HepG2 (cell line): ENCODE results near the gene KIF6. TPM values are rescaled to one million over a fixed set of nuclear protein-coding genes. Genes with fewer than 3 reads are reported as not detected.
A peak's percentile ranks its signal among the peaks of the same experiment; 100 is the strongest.

Source experiments
- ATAC-seq: fragments of 200-7000 bp; cut with Tn5 transposase; 3 replicates; pipeline ENCODE4 v1.9.1; 2020; ENCODE audit warnings: mild to moderate bottlenecking, moderate library complexity
- BruUV-seq: library from RNA; stranded (reverse); fragments of 400-500 nt; replicated peaks from 2 replicates; lab custom pipeline; 2021; lab: Mats Ljungman, UMichigan
- CTCF ChIA-PET: fragments of 300-600 bp; formaldehyde crosslinking; extraction: SDS; loops from one replicate; lab custom pipeline; 2021; ENCODE audit warnings: low total read pairs, inconsistent platforms, low intra/inter-chr PET ratio; lab: Yijun Ruan, JAX
- POLR2A ChIA-PET: fragments of 350-600 bp; sonication (Branson Sonifier 250); formaldehyde crosslinking; loops from one replicate; lab custom pipeline; 2020; ENCODE audit warnings: antibody characterized with exemption, inconsistent platforms; lab: Yijun Ruan, JAX
- DNase-seq: peaks from one replicate; pipeline ENCODE4 v3.0.0-alpha.2; 2015; ENCODE audit warnings: low spot score
- FAIRE-seq: peaks from 3 replicates; lab custom pipeline; 2011; peaks lifted over from hg19 to GRCh38; lab: Jason Lieb, UNC
- H2AFZ ChIP-seq: one replicate; pipeline ENCODE4 v1.6.1; 2011; ENCODE audit warnings: low read length, inconsistent platforms
- H3K27ac ChIP-seq: fragments of 300-600 bp; 3 replicates; pipeline ENCODE4 v1.8.0; 2011; ENCODE audit warnings: mixed run types, mild to moderate bottlenecking, mixed read lengths, low read length, inconsistent platforms; ENCODE audit not compliant: insufficient read depth; ENCODE audit errors: extremely low read length
- H3K27me3 ChIP-seq, 2 experiments: fragments of 200-600 bp in 1 of 2; 2 replicates in 1 of 2; 3 replicates in 1 of 2; pipeline versions ENCODE4 v1.6.0 to v1.8.0; 2011; ENCODE audit warnings: low read length in 2 of 2, mild to moderate bottlenecking in 2 of 2, moderate library complexity in 2 of 2, inconsistent platforms in 1 of 2; ENCODE audit not compliant: insufficient read depth in 2 of 2, control insufficient read depth in 1 of 2
- H3K36me3 ChIP-seq, 2 experiments: fragments of 200-600 bp in 1 of 2; replicated peaks in 1 of 2; 2 replicates in 1 of 2; 3 replicates in 1 of 2; pipeline versions ENCODE4 v1.5.1 to v1.8.0; 2011; ENCODE audit warnings: low read length in 2 of 2, inconsistent platforms in 1 of 2; ENCODE audit not compliant: insufficient read depth in 2 of 2, control insufficient read depth in 1 of 2
- H3K4me1 ChIP-seq: 2 replicates; pipeline ENCODE4 v1.5.1; 2012; ENCODE audit warnings: low read length, inconsistent platforms; ENCODE audit not compliant: insufficient read depth
- H3K4me2 ChIP-seq: 2 replicates; pipeline ENCODE4 v1.6.0; 2011; ENCODE audit warnings: low read depth, low read length, inconsistent platforms
- H3K4me3 ChIP-seq, 3 experiments: fragments of 200-600 bp in 1 of 3; sonication (generic), shearing (Covaris generic) in 1 of 3; replicated peaks in 1 of 3; 2 replicates each; pipeline ENCODE4 v1.5.1; 2011 to 2016; ENCODE audit warnings: low read length in 3 of 3, inconsistent platforms in 2 of 3, low read depth in 2 of 3, mild to moderate bottlenecking in 2 of 3, control low read depth in 1 of 3, mixed read lengths in 1 of 3; ENCODE audit not compliant: insufficient read depth in 1 of 3
- H3K79me2 ChIP-seq: one replicate; pipeline ENCODE4 v1.6.1; 2011; ENCODE audit warnings: low read length, inconsistent platforms; ENCODE audit not compliant: insufficient read depth
- H3K9ac ChIP-seq: 2 replicates; pipeline ENCODE4 v1.6.0; 2011; ENCODE audit warnings: mild to moderate bottlenecking, low read depth, low read length, inconsistent platforms; ENCODE audit not compliant: insufficient read depth
- H3K9me3 ChIP-seq: 2 replicates; pipeline ENCODE4 v1.5.1; 2012; ENCODE audit warnings: mild to moderate bottlenecking, low read length
- H4K20me1 ChIP-seq: 2 replicates; pipeline ENCODE4 v1.6.0; 2011; ENCODE audit warnings: inconsistent platforms, mild to moderate bottlenecking, low read length, moderate library complexity; ENCODE audit not compliant: insufficient read depth
- ATF2 ChIP-seq: sonication (generic); formaldehyde crosslinking; IDR thresholded peaks from 2 replicates; pipeline ENCODE4 v1.4.0; 2020; ENCODE audit warnings: missing genetic modification reagents
- CREBL2 ChIP-seq: sonication (generic); formaldehyde crosslinking; IDR thresholded peaks from 2 replicates; pipeline ENCODE4 v1.8.1; 2023; ENCODE audit warnings: missing genetic modification reagents, mild to moderate bottlenecking, borderline replicate concordance
- FOXA3 ChIP-seq: IDR thresholded peaks from 2 replicates; pipeline ENCODE4 v1.6.1; 2016; ENCODE audit warnings: missing genetic modification reagents, missing compliant biosample characterization
- MAFF ChIP-seq: IDR thresholded peaks from 2 replicates; pipeline ENCODE4 v1.6.1; 2011; ENCODE audit warnings: low read depth, low read length, improper control_type of control experiment
- MAFK ChIP-seq, 2 experiments: IDR thresholded peaks in 1 of 2; conservative IDR thresholded peaks in 1 of 2; 2 replicates each; pipeline ENCODE4 v1.6.1; 2011; ENCODE audit warnings: improper control_type of control experiment in 2 of 2, low read length in 2 of 2
- RCOR2 ChIP-seq: IDR thresholded peaks from 2 replicates; pipeline ENCODE4 v1.6.1; 2016; ENCODE audit warnings: missing biosample characterization, missing genetic modification reagents
- THYN1 ChIP-seq: sonication (generic); formaldehyde crosslinking; IDR thresholded peaks from 2 replicates; pipeline ENCODE4 v1.8.1; 2023; ENCODE audit warnings: low read depth, mild to moderate bottlenecking, moderate library complexity, missing genetic modification reagents, borderline replicate concordance
- YEATS4 ChIP-seq: sonication (generic); formaldehyde crosslinking; IDR thresholded peaks from 2 replicates; pipeline ENCODE4 v1.4.0; 2020; ENCODE audit warnings: missing genetic modification reagents, borderline replicate concordance
- ZBTB44 ChIP-seq: sonication (generic); formaldehyde crosslinking; IDR thresholded peaks from 2 replicates; pipeline ENCODE4 v1.4.0; 2020; ENCODE audit warnings: missing genetic modification reagents
- ZFP82 ChIP-seq: sonication (generic); formaldehyde crosslinking; IDR thresholded peaks from 2 replicates; pipeline ENCODE4 v1.5.1; 2020; ENCODE audit warnings: mild to moderate bottlenecking, missing genetic modification reagents, borderline replicate concordance
- ZNF143 ChIP-seq: sonication (generic); formaldehyde crosslinking; IDR thresholded peaks from 2 replicates; pipeline ENCODE4 v1.4.0; 2020; ENCODE audit warnings: missing genetic modification reagents
- ZNF441 ChIP-seq: sonication (generic); formaldehyde crosslinking; IDR thresholded peaks from 2 replicates; pipeline ENCODE4 v1.7.0; 2021; ENCODE audit warnings: missing genetic modification reagents, borderline replicate concordance
- ZNF556 ChIP-seq: sonication (generic); formaldehyde crosslinking; IDR thresholded peaks from 2 replicates; pipeline ENCODE4 v1.4.0; 2020; ENCODE audit warnings: mild to moderate bottlenecking, missing genetic modification reagents, borderline replicate concordance
- ZNF629 ChIP-seq: sonication (generic); formaldehyde crosslinking; conservative IDR thresholded peaks from 2 replicates; pipeline ENCODE4 v1.5.0; 2020; ENCODE audit warnings: missing genetic modification reagents
- ZNF691 ChIP-seq: sonication (generic); formaldehyde crosslinking; IDR thresholded peaks from 2 replicates; pipeline ENCODE4 v1.4.0; 2020; ENCODE audit warnings: missing genetic modification reagents, low read depth, mild to moderate bottlenecking, borderline replicate concordance
- WGBS: methylation state at CpG from one replicate; pipeline ENCODE4 v1.1.6; 2017; ENCODE audit warnings: low lambda C conversion rate; 5-methylcytosine and 5-hydroxymethylcytosine counted together
- in situ Hi-C: cut with HindIII; loops from 2 replicates; pipeline ENCODE4 v1.10.0; 2017; ENCODE audit warnings: low pct_unique_long_range_greater_than_20kb; ENCODE audit not compliant: extremely low pct_ligation_motif_present
- intact Hi-C: fragments of 100-400 bp; cut with micrococcal nuclease; formaldehyde crosslinking; loops from one replicate; pipeline ENCODE4 v1.10.0; 2022; ENCODE audit not compliant: unreplicated experiment
- polyA plus RNA-seq, 8 experiments: library from polyadenylated mRNA; depleted of rRNA in 3 of 8; stranded (reverse) in 7 of 8; unstranded in 1 of 8; fragments of >200 nt; fragmentation: Illumina TruSeq in 4 of 8; extraction: Trizol in 4 of 8; gene quantifications; 2 replicates each; pipeline versions ENCODE4 v1.2.1 to v1.2.3, GENCODE V29; 2011 to 2016; ENCODE audit warnings: low read depth in 4 of 8, missing spikeins in 1 of 8, mixed read lengths in 1 of 8; ENCODE audit not compliant: insufficient read depth in 1 of 8
- total RNA-seq, 5 experiments: library from RNA; depleted of rRNA; stranded (reverse); fragments of >200 nt; fragmentation: Illumina TruSeq; extraction: Trizol; gene quantifications; 2 replicates each; pipeline ENCODE4 v1.2.3, GENCODE V29; 2016; ENCODE audit warnings: low read depth in 1 of 5

Gene KIF6
- total and polyA plus RNA-seq, 2 of the 13 experiments (the other 11 are each of a cell fraction or from before 2014, with no cell fraction given), result 0.04 to 0.27 TPM

GRCh38 chr6:39594285-39594684 lies 130.9 kb downstream of the KIF6 start:
- no peaks in the 10 kb centered on the region for H3K79me2 ChIP-seq
- WGBS, result 0% methylated on average over 2 of the region's 2 CpGs
- TF ChIP-seq MAFF, result 0 out of 2 replicates have a peak, but pooled peaks have one; percentile 32
- TF ChIP-seq MAFK (conservative IDR thresholded peaks at IDR 0.05 in 1 of 2, IDR thresholded peaks at IDR 0.05 in 1 of 2; ENCODE audit: low read length in 2 of 2), result peak; percentile 50 to 66; a peak in 3 of 4 replicates
- TF ChIP-seq FOXA3 (CRISPR knock-in tag), result no peak
- no peak for TF ChIP-seq ZNF556 (CRISPR knock-in tag)
- TF ChIP-seq, all 625 proteins: peak for 2
- CTCF ChIA-PET, result no interaction called here
- DNase-seq (no peak), FAIRE-seq (no peak), ATAC-seq (no peak)
- intact Hi-C loops (no loop called here), in situ Hi-C loops (no loop called here)
- Histone ChIP-seq H3K9me3 (no peaks in the 10 kb centered on the region), H2AFZ (no peak overlapping the region), H3K27me3 (no peaks in the 10 kb centered on the region), H3K9ac (no peak overlapping the region), H3K4me3 (no peak overlapping the region), H3K36me3 (no peaks in the 10 kb centered on the region), H4K20me1 (no peaks in the 10 kb centered on the region; the same call in 1 of the 2 replicates), H3K4me1 (no peaks in the 10 kb centered on the region), H3K4me2 (no peak overlapping the region), H3K27ac (no peak overlapping the region)
- POLR2A ChIA-PET, result no interaction called here
- BruUV-seq, result no TSS peak

GRCh38 chr6:39593646-39594045 lies 131.6 kb downstream of the KIF6 start:
- no peaks in the 10 kb centered on the region for H3K27me3 ChIP-seq
- no TSS peak for BruUV-seq
- no peaks in the 10 kb centered on the region for H3K9me3 ChIP-seq
- no peak overlapping the region for H3K27ac ChIP-seq
- no peak overlapping the region for H2AFZ ChIP-seq
- no peak overlapping the region for H3K4me2 ChIP-seq
- POLR2A ChIA-PET, result no interaction called here
- FAIRE-seq, result no peak
- DNase-seq, result no peak
- no peak overlapping the region for H3K4me3 ChIP-seq
- ATAC-seq, result no peak
- H3K36me3 ChIP-seq, result no peaks in the 10 kb centered on the region
- H3K9ac ChIP-seq, result no peak overlapping the region
- in situ Hi-C loops (no loop called here), intact Hi-C loops (no loop called here)
- H3K4me1 ChIP-seq, result no peaks in the 10 kb centered on the region
- no peaks in the 10 kb centered on the region for H3K79me2 ChIP-seq
- no peaks in the 10 kb centered on the region for H4K20me1 ChIP-seq
- WGBS, result 0% methylated on average over 2 of the region's 2 CpGs
- CTCF ChIA-PET, result no interaction called here
- TF ChIP-seq ZNF629 (no peak), ZNF691 (no peak), CREBL2 (CRISPR knock-in tag) (no peak), ZNF441 (no peak), ZFP82 (CRISPR knock-in tag) (no peak), ATF2 (CRISPR knock-in tag) (no peak), YEATS4 (CRISPR knock-in tag) (no peak), ZBTB44 (CRISPR knock-in tag) (no peak), ZNF143 (no peak), THYN1 (CRISPR knock-in tag) (no peak), RCOR2 (CRISPR knock-in tag) (no peak)
